ENCODE data around the gene KCNQ1. TPM values are rescaled to one million over a fixed set of nuclear protein-coding genes. Genes with fewer than 3 reads are reported as not detected.

KCNQ1 gene
- total and polyA plus RNA-seq, 2 of the 13 experiments (the other 11 are each of a cell fraction or from before 2014, with no cell fraction given): 0.02 to 0.08 TPM

GRCh38 chr11:2563213-2564007 lies 118.6 kb downstream of the KCNQ1 start (continued):
- TF ChIP-seq GPBP1L1 (CRISPR knock-in tag; IDR thresholded peaks at IDR 0.05): no peak
- TF ChIP-seq TSC22D2 (CRISPR knock-in tag; IDR thresholded peaks at IDR 0.05; ENCODE audit: borderline replicate concordance): no peak
- TF ChIP-seq ZKSCAN5 (CRISPR knock-in tag; IDR thresholded peaks at IDR 0.05): no peak
- peak; percentile 32; the same call in 1 of the 2 replicates for TF ChIP-seq UBTF (CRISPR knock-in tag; IDR thresholded peaks at IDR 0.05)
- TF ChIP-seq MTF2 (CRISPR knock-in tag; IDR thresholded peaks at IDR 0.05; ENCODE audit: borderline replicate concordance): no peak
- no peak for TF ChIP-seq MTF1 (CRISPR knock-in tag; IDR thresholded peaks at IDR 0.05)
- no peak for TF ChIP-seq ZBTB46 (CRISPR knock-in tag; IDR thresholded peaks at IDR 0.05; ENCODE audit: borderline replicate concordance)
- no peak for TF ChIP-seq FOXP1 (IDR thresholded peaks at IDR 0.05)
- TF ChIP-seq FOXP1 (CRISPR knock-in tag; IDR thresholded peaks at IDR 0.05): peak; percentile 65; the same call in 1 of the 2 replicates
- no peak for TF ChIP-seq JUN (CRISPR knock-in tag; IDR thresholded peaks at IDR 0.05)
- TF ChIP-seq ZNF512 (CRISPR knock-in tag; IDR thresholded peaks at IDR 0.05): no peak
- TF ChIP-seq ZNF317 (CRISPR knock-in tag; IDR thresholded peaks at IDR 0.05): peak; percentile 80
- TF ChIP-seq HMG20A (CRISPR knock-in tag; IDR thresholded peaks at IDR 0.05; ENCODE audit: borderline replicate concordance): peak; percentile 64; the same call in 1 of the 2 replicates
- no peak for TF ChIP-seq SIN3A (IDR thresholded peaks at IDR 0.05; ENCODE audit: borderline replicate concordance, low read depth, low read length)
- TF ChIP-seq ZBTB14 (CRISPR knock-in tag; IDR thresholded peaks at IDR 0.05): no peak

Measured in HepG2 (cell line).